OCI-LY7 (cell line): ENCODE measurements around the gene RAB44. TPM values are rescaled to one million over a fixed set of nuclear protein-coding genes. Genes with fewer than 3 reads are reported as not detected.

Experiments used
- BruUV-seq: library from RNA; stranded (reverse); fragments of 400-500 nt; replicated peaks from 2 replicates; lab custom pipeline; 2021; lab: Mats Ljungman, UMichigan
- CTCF ChIA-PET: fragments of 300-600 bp; sonication (Branson Sonifier 250); formaldehyde crosslinking; loops from one replicate; lab custom pipeline; 2022; ENCODE audit warnings: antibody characterized with exemption; ENCODE audit not compliant: unreplicated experiment; lab: Charles Lee
- POLR2A ChIA-PET: fragments of 300-600 bp; sonication (Branson Sonifier 250); formaldehyde crosslinking; loops from one replicate; lab custom pipeline; 2022; ENCODE audit warnings: antibody characterized with exemption; lab: Charles Lee
- DNase-seq: peaks from one replicate; pipeline ENCODE4 v3.0.0-alpha.2; 2015; ENCODE audit warnings: low spot score
- H2AFZ ChIP-seq: fragments of 200-600 bp; sonication (generic), shearing (Covaris generic); 2 replicates; pipeline ENCODE4 v1.6.1; 2014; ENCODE audit warnings: mild to moderate bottlenecking, antibody characterized with exemption, low read length, moderate library complexity
- H3K27ac ChIP-seq: fragments of 200-600 bp; sonication (generic); 2 replicates; pipeline ENCODE4 v1.5.1; 2014; ENCODE audit warnings: mixed run types, low read depth, mild to moderate bottlenecking, moderate library complexity, low read length, inconsistent platforms; ENCODE audit not compliant: poor library complexity, severe bottlenecking
- H3K36me3 ChIP-seq: fragments of 200-600 bp; sonication (generic); 2 replicates; pipeline ENCODE4 v1.6.1; 2014; ENCODE audit warnings: mild to moderate bottlenecking, antibody characterized with exemption, low read length, moderate library complexity, mixed read lengths; ENCODE audit not compliant: insufficient read depth
- H3K4me1 ChIP-seq: fragments of 200-600 bp; sonication (generic); 2 replicates; pipeline ENCODE4 v1.5.1; 2014; ENCODE audit warnings: mild to moderate bottlenecking, low read length; ENCODE audit not compliant: insufficient read depth, poor library complexity, severe bottlenecking
- H3K4me2 ChIP-seq: fragments of 200-600 bp; sonication (generic); 2 replicates; pipeline ENCODE4 v1.6.1; 2014; ENCODE audit warnings: mild to moderate bottlenecking, low read length
- H3K4me3 ChIP-seq: fragments of 200-600 bp; sonication (generic); 2 replicates; pipeline ENCODE4 v1.5.1; 2014; ENCODE audit warnings: mild to moderate bottlenecking, low read depth, low read length; ENCODE audit not compliant: poor library complexity, severe bottlenecking
- H3K79me2 ChIP-seq: fragments of 200-600 bp; sonication (generic); 2 replicates; pipeline ENCODE4 v1.6.1; 2016; ENCODE audit warnings: low read depth, mild to moderate bottlenecking, low read length, moderate library complexity, mixed read lengths; ENCODE audit not compliant: insufficient read depth
- H3K9me2 ChIP-seq: fragments of 200-600 bp; sonication (generic); 2 replicates; pipeline ENCODE4 v1.6.1; 2016; ENCODE audit warnings: mild to moderate bottlenecking, low read length, mixed read lengths; ENCODE audit not compliant: insufficient read depth
- H3K9me3 ChIP-seq: fragments of 200-600 bp; sonication (generic); 2 replicates; pipeline ENCODE4 v1.6.1; 2014; ENCODE audit warnings: mild to moderate bottlenecking, mixed run types, low read length, mixed read lengths
- H4K20me1 ChIP-seq: fragments of 200-600 bp; sonication (generic); 2 replicates; pipeline ENCODE4 v1.6.1; 2014; ENCODE audit warnings: mild to moderate bottlenecking, antibody characterized with exemption, low read length, moderate library complexity, mixed read lengths; ENCODE audit not compliant: insufficient read depth
- CTCF ChIP-seq: fragments of 200-600 bp; sonication (generic); conservative IDR thresholded peaks from 2 replicates; pipeline ENCODE4 v1.5.1; 2014; ENCODE audit warnings: mild to moderate bottlenecking, antibody characterized with exemption, low read length, moderate library complexity, mixed read lengths
- EZH2phosphoT487 ChIP-seq: fragments of 200-600 bp; sonication (generic); IDR thresholded peaks from 2 replicates; pipeline ENCODE4 v1.6.1; 2018; ENCODE audit warnings: low read depth, borderline replicate concordance, mild to moderate bottlenecking, mixed run types, antibody characterized with exemption, low read length, moderate library complexity, mixed read lengths
- intact Hi-C: fragments of 100-400 bp; cut with micrococcal nuclease; formaldehyde crosslinking; loops from one replicate; pipeline ENCODE4 v1.10.0; 2022; ENCODE audit not compliant: unreplicated experiment
- total RNA-seq, 2 experiments: library from RNA; depleted of rRNA in 1 of 2; stranded (reverse); fragments of >200 nt in 1 of 2; shearing (Covaris generic) in 1 of 2; gene quantifications; 2 replicates each; pipeline ENCODE4 v1.2.3, GENCODE V29; 2014 to 2022

RAB44 gene
- total RNA-seq, 2 experiments from 2014 or later: 0.09 TPM; not detected in 1

GRCh38 chr6:36674942-36675341, 22.7 kb upstream of the RAB44 start:
- no TSS peak for BruUV-seq
- Histone ChIP-seq H4K20me1 (no peaks in the 10 kb centered on the region), H2AFZ (no peak overlapping the region), H3K27ac (no peak overlapping the region), H3K9me3 (no peaks in the 10 kb centered on the region), H3K9me2 (no peaks in the 10 kb centered on the region), H3K4me3 (no peak overlapping the region), H3K4me1 (peaks cover 22% of the 10 kb centered on the region), H3K79me2 (no peaks in the 10 kb centered on the region), H3K4me2 (no peak overlapping the region), H3K36me3 (no peaks in the 10 kb centered on the region)
- intact Hi-C loops: no loop called here
- no peak for DNase-seq
- ChIA-PET CTCF (no interaction called here), POLR2A (interaction anchor here (0.6 kb wide), 1 partner anchor 1108 kb away, joined by 4 read pairs; no protein-coding TSS in a partner anchor)
- TF ChIP-seq CTCF (no peak), EZH2phosphoT487 (no peak)

- ChIA-PET CTCF (no interaction called here), POLR2A (interaction anchor here (0.9 to 2.5 kb wide), 2 partner anchors 9 to 12 kb away, joined by 3 to 7 read pairs; no protein-coding TSS in a partner anchor)
- peaks cover 37% of the 10 kb centered on the region for H3K4me1 ChIP-seq
- H4K20me1 ChIP-seq: no peaks in the 10 kb centered on the region
- no peak overlapping the region for H3K27ac ChIP-seq
- no peak overlapping the region for H2AFZ ChIP-seq
- H3K9me2 ChIP-seq: no peaks in the 10 kb centered on the region
- H3K36me3 ChIP-seq: no peaks in the 10 kb centered on the region
- no peak for TF ChIP-seq EZH2phosphoT487
- TF ChIP-seq CTCF: no peak
- no peak overlapping the region for H3K4me2 ChIP-seq
- no peaks in the 10 kb centered on the region for H3K9me3 ChIP-seq
- no peak overlapping the region for H3K4me3 ChIP-seq
- intact Hi-C loops: no loop called here
- DNase-seq: no peak
- BruUV-seq: no TSS peak
- H3K79me2 ChIP-seq: no peaks in the 10 kb centered on the region
Measured at GRCh38 chr6:36676141-36677058, 21.2 kb upstream of the RAB44 start.
